ENCODE data around the gene RASSF5. TPM values are rescaled to one million over a fixed set of nuclear protein-coding genes. Genes with fewer than 3 reads are reported as not detected.
A peak's percentile ranks its signal among the peaks of the same experiment; 100 is the strongest.

Gene RASSF5
- total and polyA plus RNA-seq, 9 of the 15 experiments (the other 6 are each of a cell fraction or from before 2014, with no cell fraction given) = 6.1 to 41.0 (median 25.2) TPM

DNA sequence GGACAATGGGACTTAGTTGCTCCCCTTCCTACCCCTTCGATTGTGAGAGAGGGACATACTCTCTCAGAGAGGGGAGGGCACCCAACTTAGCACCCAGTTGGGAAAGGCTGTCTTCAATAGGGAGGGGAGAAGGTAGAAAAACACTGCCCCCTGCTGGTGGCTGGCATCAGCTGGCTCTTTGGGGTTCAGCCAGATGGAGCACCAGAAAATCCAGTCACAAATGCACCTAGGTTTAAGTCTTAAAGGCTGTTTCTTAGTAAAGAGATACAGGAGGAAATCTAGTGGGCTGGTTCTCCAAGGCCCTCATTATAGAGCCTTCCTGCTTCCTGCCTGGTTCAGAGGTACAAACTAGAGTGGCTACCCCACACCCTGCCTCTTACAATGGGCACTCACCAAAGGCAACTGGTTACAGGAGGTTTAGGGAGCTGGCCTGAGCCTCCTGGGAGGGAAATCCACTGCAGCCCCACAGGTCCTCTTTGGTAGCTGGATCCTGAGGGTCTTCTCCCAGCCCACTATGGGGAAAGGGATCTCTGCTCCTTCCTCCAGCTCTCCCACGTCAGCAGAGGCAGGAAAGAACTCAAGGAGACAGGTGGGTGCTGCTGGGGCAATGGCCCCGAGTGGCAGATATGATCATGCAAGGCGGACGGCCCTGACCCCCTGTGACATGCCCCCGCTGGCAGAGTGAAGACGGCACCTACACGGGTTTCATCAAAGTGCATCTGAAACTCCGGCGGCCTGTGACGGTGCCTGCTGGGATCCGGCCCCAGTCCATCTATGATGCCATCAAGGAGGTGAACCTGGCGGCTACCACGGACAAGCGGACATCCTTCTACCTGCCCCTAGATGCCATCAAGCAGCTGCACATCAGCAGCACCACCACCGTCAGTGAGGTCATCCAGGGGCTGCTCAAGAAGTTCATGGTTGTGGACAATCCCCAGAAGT is 76.6 kb downstream of the RASSF5 start (continued):
- TF ChIP-seq, protein P1, sequence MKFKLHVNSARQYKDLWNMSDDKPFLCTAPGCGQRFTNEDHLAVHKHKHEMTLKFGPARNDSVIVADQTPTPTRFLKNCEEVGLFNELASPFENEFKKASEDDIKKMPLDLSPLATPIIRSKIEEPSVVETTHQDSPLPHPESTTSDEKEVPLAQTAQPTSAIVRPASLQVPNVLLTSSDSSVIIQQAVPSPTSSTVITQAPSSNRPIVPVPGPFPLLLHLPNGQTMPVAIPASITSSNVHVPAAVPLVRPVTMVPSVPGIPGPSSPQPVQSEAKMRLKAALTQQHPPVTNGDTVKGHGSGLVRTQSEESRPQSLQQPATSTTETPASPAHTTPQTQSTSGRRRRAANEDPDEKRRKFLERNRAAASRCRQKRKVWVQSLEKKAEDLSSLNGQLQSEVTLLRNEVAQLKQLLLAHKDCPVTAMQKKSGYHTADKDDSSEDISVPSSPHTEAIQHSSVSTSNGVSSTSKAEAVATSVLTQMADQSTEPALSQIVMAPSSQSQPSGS (CRISPR knock-in tag; IDR thresholded peaks at IDR 0.05) = no peak
- no peak for TF ChIP-seq PURB (CRISPR knock-in tag; IDR thresholded peaks at IDR 0.05; ENCODE audit: low read depth)
- TF ChIP-seq, protein P2, sequence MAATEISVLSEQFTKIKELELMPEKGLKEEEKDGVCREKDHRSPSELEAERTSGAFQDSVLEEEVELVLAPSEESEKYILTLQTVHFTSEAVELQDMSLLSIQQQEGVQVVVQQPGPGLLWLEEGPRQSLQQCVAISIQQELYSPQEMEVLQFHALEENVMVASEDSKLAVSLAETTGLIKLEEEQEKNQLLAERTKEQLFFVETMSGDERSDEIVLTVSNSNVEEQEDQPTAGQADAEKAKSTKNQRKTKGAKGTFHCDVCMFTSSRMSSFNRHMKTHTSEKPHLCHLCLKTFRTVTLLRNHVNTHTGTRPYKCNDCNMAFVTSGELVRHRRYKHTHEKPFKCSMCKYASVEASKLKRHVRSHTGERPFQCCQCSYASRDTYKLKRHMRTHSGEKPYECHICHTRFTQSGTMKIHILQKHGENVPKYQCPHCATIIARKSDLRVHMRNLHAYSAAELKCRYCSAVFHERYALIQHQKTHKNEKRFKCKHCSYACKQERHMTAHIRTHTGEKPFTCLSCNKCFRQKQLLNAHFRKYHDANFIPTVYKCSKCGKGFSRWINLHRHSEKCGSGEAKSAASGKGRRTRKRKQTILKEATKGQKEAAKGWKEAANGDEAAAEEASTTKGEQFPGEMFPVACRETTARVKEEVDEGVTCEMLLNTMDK (IDR thresholded peaks at IDR 0.05; ENCODE audit: borderline replicate concordance, insufficient read depth, low read depth, low read length, poor library complexity, severe bottlenecking) = peak; percentile 42
- TF ChIP-seq RB1 (IDR thresholded peaks at IDR 0.05; ENCODE audit: low read depth) = peak; percentile 77
- TF ChIP-seq SOX6 (IDR thresholded peaks at IDR 0.05) = no peak
- no peak for TF ChIP-seq NCOA4 (IDR thresholded peaks at IDR 0.05; ENCODE audit: partially characterized antibody)
- no peak for TF ChIP-seq ZNF717 (CRISPR knock-in tag; IDR thresholded peaks at IDR 0.05)
- peak; percentile 35; the same call in 1 of the 2 replicates for TF ChIP-seq MTA3 (IDR thresholded peaks at IDR 0.05; ENCODE audit: borderline replicate concordance)
- peak; percentile 99 for TF ChIP-seq SMC3 (conservative IDR thresholded peaks at IDR 0.05; ENCODE audit: insufficient read depth, low read depth, low read length)
- TF ChIP-seq FOXJ2 (tag; IDR thresholded peaks at IDR 0.05) = no peak
- TF ChIP-seq KLF6 (CRISPR knock-in tag; IDR thresholded peaks at IDR 0.05; ENCODE audit: borderline replicate concordance) = no peak
- no peak for TF ChIP-seq MAFG (tag; conservative IDR thresholded peaks at IDR 0.05)
- TF ChIP-seq, protein P3, sequence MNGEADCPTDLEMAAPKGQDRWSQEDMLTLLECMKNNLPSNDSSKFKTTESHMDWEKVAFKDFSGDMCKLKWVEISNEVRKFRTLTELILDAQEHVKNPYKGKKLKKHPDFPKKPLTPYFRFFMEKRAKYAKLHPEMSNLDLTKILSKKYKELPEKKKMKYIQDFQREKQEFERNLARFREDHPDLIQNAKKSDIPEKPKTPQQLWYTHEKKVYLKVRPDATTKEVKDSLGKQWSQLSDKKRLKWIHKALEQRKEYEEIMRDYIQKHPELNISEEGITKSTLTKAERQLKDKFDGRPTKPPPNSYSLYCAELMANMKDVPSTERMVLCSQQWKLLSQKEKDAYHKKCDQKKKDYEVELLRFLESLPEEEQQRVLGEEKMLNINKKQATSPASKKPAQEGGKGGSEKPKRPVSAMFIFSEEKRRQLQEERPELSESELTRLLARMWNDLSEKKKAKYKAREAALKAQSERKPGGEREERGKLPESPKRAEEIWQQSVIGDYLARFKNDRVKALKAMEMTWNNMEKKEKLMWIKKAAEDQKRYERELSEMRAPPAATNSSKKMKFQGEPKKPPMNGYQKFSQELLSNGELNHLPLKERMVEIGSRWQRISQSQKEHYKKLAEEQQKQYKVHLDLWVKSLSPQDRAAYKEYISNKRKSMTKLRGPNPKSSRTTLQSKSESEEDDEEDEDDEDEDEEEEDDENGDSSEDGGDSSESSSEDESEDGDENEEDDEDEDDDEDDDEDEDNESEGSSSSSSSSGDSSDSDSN (IDR thresholded peaks at IDR 0.05; ENCODE audit: borderline replicate concordance in 1 of 2, low read depth in 2 of 2, low read length in 2 of 2) = 0 out of 4 replicates have a peak, but pooled peaks of 1 of the 2 experiments have one; percentile 6
- peak; percentile 52 for TF ChIP-seq DACH1 (IDR thresholded peaks at IDR 0.05; ENCODE audit: partially characterized antibody)

Measured in K562 (cell line).